Psoas muscle (tissue), 8 donors: ENCODE measurements around the gene TMEM132A. TPM values are rescaled to one million over a fixed set of nuclear protein-coding genes. Genes with fewer than 3 reads are reported as not detected.

ENCODE experiments used
- ATAC-seq, 4 donors: fragments of 200-7000 bp; cut with Tn5 transposase; one replicate each; pipeline ENCODE4 v1.9.1; 2020; ENCODE audit warnings: moderate library complexity in 3 of 4, mild to moderate bottlenecking in 2 of 4
- DNase-seq, 2 donors: peaks; one replicate each; pipeline ENCODE4 v3.0.0-alpha.2; 2020
- H3K27ac ChIP-seq: fragments of 200-600 bp; one replicate; pipeline ENCODE4 v1.8.0; 2022
- H3K27me3 ChIP-seq, 3 donors: fragments of 200-600 bp in 1 of 3; one replicate each; pipeline versions ENCODE4 v1.6.1 to v1.8.0; 2013 to 2022; ENCODE audit warnings: low read length in 2 of 3, mild to moderate bottlenecking in 2 of 3, moderate library complexity in 1 of 3; ENCODE audit not compliant: insufficient read depth in 3 of 3
- H3K36me3 ChIP-seq, 2 donors: fragments of 200-600 bp in 1 of 2; one replicate each; pipeline versions ENCODE4 v1.6.1 to v1.8.0; 2013 to 2022; ENCODE audit warnings: low read depth in 1 of 2, mild to moderate bottlenecking in 1 of 2, moderate library complexity in 1 of 2; ENCODE audit not compliant: insufficient read depth in 1 of 2
- H3K4me1 ChIP-seq: fragments of 200-600 bp; one replicate; pipeline ENCODE4 v1.8.0; 2022
- H3K4me3 ChIP-seq: fragments of 200-600 bp; one replicate; pipeline ENCODE4 v1.8.0; 2022; ENCODE audit warnings: mild to moderate bottlenecking
- H3K9me3 ChIP-seq: fragments of 200-600 bp; one replicate; pipeline ENCODE4 v1.8.0; 2022
- CTCF ChIP-seq: fragments of 200-600 bp; IDR thresholded peaks from one replicate; pipeline ENCODE4 v1.8.0; 2022; ENCODE audit warnings: antibody characterized with exemption
- WGBS, 3 donors: extraction: QIAGEN DNeasy Blood & Tissue Kit; methylation state at CpG; one replicate each; pipeline versions ENCODE4 v1.1.6 to v1.1.7; 2013; 5-methylcytosine and 5-hydroxymethylcytosine counted together
- intact Hi-C, 2 donors: fragments of 100-400 bp; cut with DNase I; formaldehyde crosslinking; loops; one replicate each; pipeline versions ENCODE4 v1.11.0 to v1.14.2; 2022
- polyA plus RNA-seq, 3 donors: library from polyadenylated mRNA; stranded (reverse); fragments of 200-250 nt; gene quantifications; one replicate each; pipeline ENCODE4 v1.2.3, GENCODE V29; 2013
- total RNA-seq, 4 donors: library from RNA; stranded (reverse); fragmentation: NEBNext Ultra II Directional in 2 of 4; extraction: Animal tissue kit (Norgen Biotek cat#: 25700) in 2 of 4; gene quantifications; one replicate each; pipeline versions ENCODE4 v1.2.1 to v1.2.4, GENCODE V29; 2021 to 2023
- donor health status: healthy with polysubstance abuse.
- donor health status: DM: no; HTN: no; CAD: no; lungs with moderate emphysema.
- donor health status: Bipolar disorder and iron deficiency.
- donor health status: healthy.
- donor health status: DM: yes; HTN: yes; CAD: no.
- donor health status: DM: no; HTN: no; CAD: no.
- donor health status: DM: no; HTN: no; CAD: no.
- donor health status: DM: yes; HTN: yes; CAD: no.

TMEM132A gene
- total and polyA plus RNA-seq, 7 donors, result 2.0 to 7.7 (median 3.7) TPM

GRCh38 chr11:60933416-60934123 lies 9.3 kb downstream of the TMEM132A start:
- no peaks in the 10 kb centered on the region for H3K4me1 ChIP-seq
- no peaks in the 10 kb centered on the region for H3K27me3 ChIP-seq
- H3K36me3 ChIP-seq, result no peaks in the 10 kb centered on the region
- no peak overlapping the region for H3K27ac ChIP-seq
- TF ChIP-seq CTCF, result no peak
- DNase-seq (peak; percentile 13 to 33), ATAC-seq (no peak)
- intact Hi-C loops, result no loop called here
- H3K9me3 ChIP-seq, result no peaks in the 10 kb centered on the region
- WGBS, 3 donors, result 93 to 94% (median 93%) methylated on average over 37 of the region's 37 CpGs
- H3K4me3 ChIP-seq, result no peak overlapping the region

- Histone ChIP-seq H3K4me1 (no peaks in the 10 kb centered on the region), H3K4me3 (no peak overlapping the region), H3K27me3 (no peaks in the 10 kb centered on the region), H3K36me3 (no peaks in the 10 kb centered on the region), H3K9me3 (no peaks in the 10 kb centered on the region), H3K27ac (no peak overlapping the region)
- 91 to 92% (median 92%) methylated on average over 53 to 57 of the region's 57 CpGs for WGBS, 3 donors
- ATAC-seq (no peak), DNase-seq (peak; percentile 14 to 52)
- intact Hi-C loops, result no loop called here
- TF ChIP-seq CTCF, result no peak
Measured at GRCh38 chr11:60934124-60934789, 10.0 kb downstream of the TMEM132A start.

- Histone ChIP-seq H3K9me3 (no peaks in the 10 kb centered on the region), H3K4me3 (no peak overlapping the region), H3K36me3 (peaks cover 0 to 4% of the 10 kb centered on the region in 2 donors), H3K4me1 (no peaks in the 10 kb centered on the region), H3K27me3 (no peaks in the 10 kb centered on the region), H3K27ac (no peak overlapping the region)
- intact Hi-C loops, result no loop called here
- no peak for ATAC-seq
- DNase-seq, result peak in 1 of 2 donors; percentile 45
- 85 to 89% (median 88%) methylated on average over 21 of the region's 21 CpGs for WGBS, 3 donors
- no peak for TF ChIP-seq CTCF
Measured at GRCh38 chr11:60934790-60935605, 10.7 kb downstream of the TMEM132A start.

- no peaks in the 10 kb centered on the region for H3K9me3 ChIP-seq
- H3K27me3 ChIP-seq, result no peaks in the 10 kb centered on the region
- no peak overlapping the region for H3K4me3 ChIP-seq
- peak in 1 of 2 donors; percentile 42 for DNase-seq
- intact Hi-C loops, result no loop called here
- TF ChIP-seq CTCF, result no peak
- whole genome bisulfite sequencing, 3 donors, result 81 to 92% (median 87%) methylated on average over 19 to 27 of the region's 27 CpGs
- H3K36me3 ChIP-seq, result peaks cover 0 to 4% of the 10 kb centered on the region in 2 donors
- H3K4me1 ChIP-seq, result no peaks in the 10 kb centered on the region
- no peak for ATAC-seq
- H3K27ac ChIP-seq, result no peak overlapping the region
Measured at GRCh38 chr11:60935676-60936442, 11.6 kb downstream of the TMEM132A start.
